Measurements from ENCODE around the gene FAM110D.

DNA sequence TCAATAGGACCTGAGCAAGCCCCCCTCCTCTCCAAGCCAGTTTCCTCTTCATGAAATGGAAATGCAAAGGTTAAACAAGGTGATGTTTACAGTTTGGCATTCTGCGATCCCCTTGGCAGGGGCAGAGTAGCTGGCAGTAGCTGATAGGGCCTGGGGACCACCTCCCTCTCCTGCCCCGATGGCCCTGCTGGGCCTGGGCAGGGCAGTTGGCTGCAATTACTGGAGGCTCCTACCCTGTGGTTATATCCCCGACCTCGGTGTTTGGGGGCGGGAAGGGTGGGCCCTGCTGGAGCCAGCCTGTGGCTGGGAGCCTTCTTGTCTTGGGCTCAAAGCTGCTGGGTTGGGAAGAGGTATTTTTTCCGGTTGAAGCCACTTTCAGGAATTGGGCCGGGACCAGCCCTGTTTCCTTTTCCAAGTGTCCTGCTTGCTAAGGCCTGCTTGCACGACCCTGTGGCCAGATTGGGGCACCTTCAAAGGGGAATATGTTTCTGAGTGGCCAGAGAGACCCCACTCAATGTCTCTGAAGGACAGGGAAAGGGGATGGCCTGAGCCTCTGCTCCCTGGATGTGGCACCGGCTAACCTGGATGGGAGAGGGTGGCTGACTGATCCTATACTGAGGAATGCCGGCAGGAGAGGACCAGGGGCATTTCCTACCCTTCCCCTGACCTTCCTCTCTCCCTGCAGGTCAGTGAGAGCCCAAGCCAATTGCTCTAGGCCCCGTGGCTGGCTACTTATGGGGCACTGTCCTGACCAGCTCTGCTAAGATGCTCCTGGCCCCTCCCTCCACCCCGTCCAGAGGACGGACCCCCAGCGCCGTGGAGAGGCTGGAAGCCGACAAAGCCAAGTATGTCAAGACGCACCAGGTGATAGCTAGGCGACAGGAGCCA lies 1.9 kb downstream of the FAM110D start:
- TF ChIP-seq, protein P1, sequence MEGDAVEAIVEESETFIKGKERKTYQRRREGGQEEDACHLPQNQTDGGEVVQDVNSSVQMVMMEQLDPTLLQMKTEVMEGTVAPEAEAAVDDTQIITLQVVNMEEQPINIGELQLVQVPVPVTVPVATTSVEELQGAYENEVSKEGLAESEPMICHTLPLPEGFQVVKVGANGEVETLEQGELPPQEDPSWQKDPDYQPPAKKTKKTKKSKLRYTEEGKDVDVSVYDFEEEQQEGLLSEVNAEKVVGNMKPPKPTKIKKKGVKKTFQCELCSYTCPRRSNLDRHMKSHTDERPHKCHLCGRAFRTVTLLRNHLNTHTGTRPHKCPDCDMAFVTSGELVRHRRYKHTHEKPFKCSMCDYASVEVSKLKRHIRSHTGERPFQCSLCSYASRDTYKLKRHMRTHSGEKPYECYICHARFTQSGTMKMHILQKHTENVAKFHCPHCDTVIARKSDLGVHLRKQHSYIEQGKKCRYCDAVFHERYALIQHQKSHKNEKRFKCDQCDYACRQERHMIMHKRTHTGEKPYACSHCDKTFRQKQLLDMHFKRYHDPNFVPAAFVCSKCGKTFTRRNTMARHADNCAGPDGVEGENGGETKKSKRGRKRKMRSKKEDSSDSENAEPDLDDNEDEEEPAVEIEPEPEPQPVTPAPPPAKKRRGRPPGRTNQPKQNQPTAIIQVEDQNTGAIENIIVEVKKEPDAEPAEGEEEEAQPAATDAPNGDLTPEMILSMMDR (conservative IDR thresholded peaks at IDR 0.05; ENCODE audit: low read depth in 2 of 2): no peak
- TF ChIP-seq POLR2AphosphoS5 (IDR thresholded peaks at IDR 0.05; ENCODE audit: low read depth) (no peak), EZH2 (IDR thresholded peaks at IDR 0.05; ENCODE audit: low read depth, unreplicated experiment) (peak; percentile 78)
- TF ChIP-seq, protein P2, sequence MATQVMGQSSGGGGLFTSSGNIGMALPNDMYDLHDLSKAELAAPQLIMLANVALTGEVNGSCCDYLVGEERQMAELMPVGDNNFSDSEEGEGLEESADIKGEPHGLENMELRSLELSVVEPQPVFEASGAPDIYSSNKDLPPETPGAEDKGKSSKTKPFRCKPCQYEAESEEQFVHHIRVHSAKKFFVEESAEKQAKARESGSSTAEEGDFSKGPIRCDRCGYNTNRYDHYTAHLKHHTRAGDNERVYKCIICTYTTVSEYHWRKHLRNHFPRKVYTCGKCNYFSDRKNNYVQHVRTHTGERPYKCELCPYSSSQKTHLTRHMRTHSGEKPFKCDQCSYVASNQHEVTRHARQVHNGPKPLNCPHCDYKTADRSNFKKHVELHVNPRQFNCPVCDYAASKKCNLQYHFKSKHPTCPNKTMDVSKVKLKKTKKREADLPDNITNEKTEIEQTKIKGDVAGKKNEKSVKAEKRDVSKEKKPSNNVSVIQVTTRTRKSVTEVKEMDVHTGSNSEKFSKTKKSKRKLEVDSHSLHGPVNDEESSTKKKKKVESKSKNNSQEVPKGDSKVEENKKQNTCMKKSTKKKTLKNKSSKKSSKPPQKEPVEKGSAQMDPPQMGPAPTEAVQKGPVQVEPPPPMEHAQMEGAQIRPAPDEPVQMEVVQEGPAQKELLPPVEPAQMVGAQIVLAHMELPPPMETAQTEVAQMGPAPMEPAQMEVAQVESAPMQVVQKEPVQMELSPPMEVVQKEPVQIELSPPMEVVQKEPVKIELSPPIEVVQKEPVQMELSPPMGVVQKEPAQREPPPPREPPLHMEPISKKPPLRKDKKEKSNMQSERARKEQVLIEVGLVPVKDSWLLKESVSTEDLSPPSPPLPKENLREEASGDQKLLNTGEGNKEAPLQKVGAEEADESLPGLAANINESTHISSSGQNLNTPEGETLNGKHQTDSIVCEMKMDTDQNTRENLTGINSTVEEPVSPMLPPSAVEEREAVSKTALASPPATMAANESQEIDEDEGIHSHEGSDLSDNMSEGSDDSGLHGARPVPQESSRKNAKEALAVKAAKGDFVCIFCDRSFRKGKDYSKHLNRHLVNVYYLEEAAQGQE (IDR thresholded peaks at IDR 0.05; ENCODE audit: unreplicated experiment): no peak
